DMS53 (cell line): ENCODE data around the gene HSD17B3.
"Not testable (repeated sequence)": the region's sequence is repeated elsewhere in the genome, so short reads cannot be mapped to it uniquely, and the experiment has no call there.

Experiments used
- DNase-seq: peaks from one replicate; lab custom pipeline; 2025; lab: John Stamatoyannopoulos, UW

HSD17B3 gene

DNA sequence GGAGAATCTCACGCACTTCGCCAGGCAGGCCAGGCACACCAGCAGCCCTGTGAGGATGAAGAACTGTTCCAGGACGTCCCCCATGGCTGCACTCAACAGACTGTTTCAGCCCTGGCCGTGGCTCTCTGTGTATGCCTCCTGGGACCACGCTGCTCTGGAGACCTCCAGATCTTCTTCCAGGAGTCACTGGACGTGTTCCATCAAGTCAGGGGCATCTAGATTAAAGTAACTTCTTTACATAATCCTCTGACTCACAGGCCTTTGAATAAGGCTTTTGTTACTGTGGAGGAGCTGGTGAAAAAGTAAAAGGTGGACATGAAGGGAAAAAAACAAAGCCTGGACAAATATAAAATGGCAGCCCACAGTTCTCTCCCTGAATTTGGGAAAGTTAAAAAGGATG is at the start of gene HSD17B3:
Gene HSD17B3 (minus strand): TSS at position 156 of the 400 bp plus-strand sequence. CDS start 72 bp downstream, at position 84.
- DNase-seq = no peak

DNA sequence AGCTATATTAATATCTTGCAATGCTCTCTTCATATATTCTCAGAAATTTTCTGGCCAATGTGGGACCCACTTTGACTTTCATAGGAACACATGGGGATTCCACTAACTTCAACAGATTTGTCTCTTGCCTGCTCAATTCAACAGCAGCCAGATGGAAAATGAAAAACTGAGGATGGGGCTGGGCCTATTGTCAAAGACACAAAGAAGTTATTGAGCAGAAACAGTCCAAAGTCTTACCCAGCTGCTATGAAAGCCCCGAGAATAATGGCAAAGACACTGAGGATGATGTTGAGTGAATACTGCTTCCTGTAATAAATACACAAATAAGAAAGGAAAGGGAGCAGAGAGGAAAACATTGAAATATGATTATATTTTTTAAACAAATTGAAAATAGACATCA is 48.9 kb upstream of the HSD17B3 start:
- no peak for DNase-seq

GRCh38 chr9:96348261-96348660 is 46.3 kb upstream of the HSD17B3 start:
- no peak for DNase-seq

DNA sequence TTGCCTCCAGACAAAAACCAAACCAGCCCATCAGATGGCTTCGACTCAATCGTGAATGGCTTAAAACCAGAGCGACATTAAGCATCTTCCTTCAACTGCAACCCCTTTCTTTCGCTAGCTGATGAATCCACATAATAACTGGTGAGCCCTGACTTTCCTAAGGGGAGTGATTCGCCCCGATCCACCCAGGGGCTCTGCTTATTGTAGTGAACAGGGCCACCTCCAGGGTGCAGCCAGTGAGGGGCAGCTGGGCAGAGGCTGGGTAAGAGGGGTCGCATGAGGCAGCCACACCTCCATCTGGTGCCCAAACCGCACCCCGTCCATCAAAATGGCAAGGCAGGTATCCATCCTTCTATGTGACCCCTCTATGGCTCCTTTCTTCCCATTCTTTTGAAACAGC is 43.6 kb upstream of the HSD17B3 start:
- DNase-seq = no peak

DNA sequence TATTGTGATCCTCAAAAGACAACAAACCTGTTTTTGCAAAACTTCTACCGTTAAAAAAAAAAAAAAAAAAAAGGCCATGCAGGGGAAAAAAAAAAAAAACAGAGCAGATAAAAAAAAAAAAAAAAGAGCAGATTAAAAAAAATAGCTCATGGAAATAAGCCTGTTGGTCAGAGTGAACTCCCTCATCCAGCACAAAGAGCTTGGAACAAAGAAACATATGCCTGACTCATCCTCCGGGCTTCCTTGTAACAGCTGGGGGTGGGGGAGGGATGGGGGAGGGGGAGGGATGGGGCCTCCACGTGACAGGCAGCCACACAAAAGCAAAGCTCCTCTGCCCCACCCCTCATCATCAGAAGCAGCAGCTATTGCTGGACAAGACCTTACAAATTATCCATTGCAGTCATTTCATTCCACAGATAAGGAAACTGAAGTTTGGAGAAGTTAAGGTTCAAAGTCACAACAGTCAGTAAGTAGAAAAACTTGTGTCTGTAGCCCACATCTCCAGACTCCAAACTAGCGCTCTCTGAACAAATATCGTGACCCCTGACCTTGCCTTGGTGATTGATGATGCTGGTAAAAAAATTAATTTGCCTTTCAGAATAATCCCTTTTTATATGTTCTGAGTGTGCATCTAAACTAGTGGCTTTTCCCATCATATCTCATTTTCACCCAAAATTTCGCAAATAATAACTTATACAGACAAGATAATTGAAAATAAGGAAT is 42.6 kb upstream of the HSD17B3 start:
- peak; percentile 89 for DNase-seq

DNA sequence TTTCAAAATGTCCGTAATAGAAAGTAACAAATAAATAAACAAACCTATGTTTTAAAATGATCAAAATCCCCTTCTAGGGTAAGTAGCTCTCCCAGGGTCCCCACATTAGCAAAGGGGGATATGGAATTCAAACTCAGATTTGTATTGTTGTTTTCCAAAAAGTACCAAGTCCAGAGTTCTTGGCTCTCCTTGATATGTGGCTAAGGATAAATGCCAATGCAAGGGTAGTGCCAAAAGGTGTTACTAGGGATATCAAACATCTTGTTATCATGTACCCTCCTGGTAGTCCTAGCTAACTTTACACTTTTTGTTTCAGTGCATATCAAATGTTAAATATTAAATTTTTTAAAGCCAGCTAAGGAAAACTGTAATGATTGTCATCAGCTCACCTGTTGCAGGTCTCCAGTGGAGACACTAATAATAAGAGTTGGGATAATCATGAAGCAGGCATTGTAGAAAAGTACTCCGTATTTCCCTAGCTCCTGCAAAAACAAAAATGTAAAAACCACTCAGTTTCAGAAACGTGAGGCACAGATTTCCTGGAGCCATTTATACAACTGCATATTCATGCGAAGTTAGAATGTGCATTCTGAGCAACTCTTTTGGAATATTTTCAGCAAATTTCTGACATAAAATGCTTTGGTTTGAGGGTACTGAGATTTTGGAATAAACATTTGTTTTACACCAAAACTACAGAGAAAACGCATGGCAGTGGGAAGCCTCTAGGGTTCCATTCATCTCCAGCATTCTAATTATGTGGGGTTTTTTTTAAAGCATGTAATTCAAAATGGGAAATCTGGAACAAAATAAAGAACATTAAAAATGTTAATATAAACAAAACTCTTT is 41.8 kb upstream of the HSD17B3 start:
- DNase-seq = peak; percentile 22

- DNase-seq = no peak
Measured at GRCh38 chr9:96342571-96343245, 40.7 kb upstream of the HSD17B3 start.

GRCh38 chr9:96340707-96341106 is 38.7 kb upstream of the HSD17B3 start:
- no peak for DNase-seq

GRCh38 chr9:96338299-96338698 is 36.3 kb upstream of the HSD17B3 start:
- DNase-seq = peak; percentile 2

DNA sequence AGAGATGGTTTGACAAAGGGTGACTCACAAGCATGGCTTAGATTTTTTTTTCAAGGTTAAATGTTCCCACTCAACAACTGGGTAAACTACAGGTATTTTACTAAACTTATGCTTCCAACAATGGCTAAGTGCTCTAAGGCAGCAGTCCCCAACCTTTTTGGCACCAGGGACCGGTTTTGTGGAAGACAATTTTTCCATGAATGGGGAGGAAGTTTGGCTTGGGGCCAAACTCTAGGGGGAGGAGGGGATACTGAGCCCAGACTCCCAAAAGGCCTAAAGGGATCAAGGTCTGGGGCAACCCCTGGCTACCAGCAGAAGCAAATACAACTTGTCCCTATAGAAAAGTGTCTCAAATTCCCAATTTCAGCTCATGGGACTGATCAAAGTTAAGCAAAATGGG is 32.0 kb upstream of the HSD17B3 start:
- DNase-seq = no peak

GRCh38 chr9:96331236-96331947 is 29.4 kb upstream of the HSD17B3 start:
- no peak for DNase-seq

DNA sequence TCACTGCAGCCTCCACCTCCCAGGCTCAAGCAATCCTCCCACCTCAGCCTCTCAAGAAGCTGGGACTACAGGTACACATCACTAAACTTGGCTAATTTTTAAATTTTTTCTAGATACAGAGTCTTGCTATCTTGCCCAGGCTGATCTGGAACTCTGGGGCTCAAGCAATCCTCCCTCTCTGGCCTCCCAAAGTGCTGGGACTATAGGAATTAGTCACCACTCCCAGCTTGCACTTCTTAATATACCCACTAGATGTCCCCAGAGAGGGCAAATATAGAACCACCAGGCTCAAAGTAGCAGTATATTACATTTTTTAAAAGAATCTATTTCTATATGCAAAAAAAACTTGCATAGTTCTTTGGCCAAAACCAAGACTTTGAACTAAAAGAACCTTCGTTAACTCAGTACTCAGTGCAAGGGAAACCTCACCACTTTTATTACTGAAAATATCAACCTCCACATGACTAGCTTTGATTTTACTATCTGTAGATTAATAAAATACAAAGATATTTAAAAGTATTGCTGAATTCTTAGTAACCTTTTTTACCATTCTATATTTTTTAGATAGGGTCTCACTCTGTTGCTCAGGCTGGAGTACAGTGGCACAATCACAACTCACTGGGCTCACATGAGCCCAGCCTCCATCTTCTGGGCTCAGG is 25.8 kb upstream of the HSD17B3 start:
- peak; percentile 60 for DNase-seq

DNA sequence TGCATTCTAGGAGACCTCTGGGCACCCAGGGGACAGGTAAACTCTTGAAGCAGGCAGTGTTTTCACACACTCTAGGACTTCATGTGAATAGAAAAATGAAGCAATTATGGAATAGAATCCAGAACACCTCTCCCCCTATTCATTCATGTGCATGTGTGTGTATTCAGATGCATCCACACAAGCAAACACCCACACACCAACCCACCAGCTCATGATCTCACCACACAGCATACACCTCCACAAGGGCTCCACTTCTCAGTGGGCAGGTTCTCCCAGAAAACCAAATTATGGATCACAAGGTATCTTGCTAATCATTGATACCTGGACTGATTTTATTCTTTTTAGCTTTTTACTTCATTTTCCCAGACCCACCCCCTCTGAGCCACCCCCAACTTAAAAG is 21.2 kb upstream of the HSD17B3 start:
- no peak for DNase-seq

DNA sequence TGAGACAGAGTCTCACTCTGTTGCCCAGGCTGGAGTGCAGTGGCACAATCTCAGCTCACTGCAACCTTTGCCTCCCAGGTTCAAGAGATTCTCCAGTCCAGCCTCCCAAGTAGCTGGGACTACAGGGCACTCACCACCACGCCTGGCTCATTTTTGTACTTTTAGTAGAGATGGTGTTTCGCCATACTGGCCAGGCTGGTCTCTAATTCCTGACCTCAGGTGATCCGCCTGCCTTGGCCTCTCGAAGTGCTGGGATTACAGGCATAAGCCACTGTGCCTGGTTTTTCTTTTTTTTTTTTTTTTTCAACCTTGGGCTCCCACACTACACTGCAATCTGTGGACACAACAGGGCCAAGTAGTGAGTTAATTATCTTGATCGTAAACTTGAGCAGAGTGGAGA is 20.8 kb upstream of the HSD17B3 start:
- not testable (repeated sequence) for DNase-seq

DNA sequence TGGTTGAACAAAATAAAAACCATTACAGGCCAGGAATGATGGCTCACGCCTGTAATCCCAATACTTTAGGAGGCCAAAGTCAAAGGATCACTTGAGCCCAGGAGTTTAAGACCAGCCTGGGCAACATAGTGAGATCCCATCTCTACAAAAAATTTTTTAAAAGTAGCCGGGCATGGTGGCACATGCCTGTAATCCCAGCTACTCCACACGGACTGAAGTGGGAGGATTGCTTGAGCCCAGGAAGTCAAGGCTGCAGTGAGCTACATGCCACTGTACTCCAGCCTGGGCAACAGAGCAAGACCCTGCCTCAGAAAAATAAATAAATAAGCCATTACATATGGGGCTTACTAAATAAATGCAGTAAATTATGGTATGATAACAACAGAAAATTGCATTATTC is 20.2 kb upstream of the HSD17B3 start:
- not testable (repeated sequence) for DNase-seq

DNA sequence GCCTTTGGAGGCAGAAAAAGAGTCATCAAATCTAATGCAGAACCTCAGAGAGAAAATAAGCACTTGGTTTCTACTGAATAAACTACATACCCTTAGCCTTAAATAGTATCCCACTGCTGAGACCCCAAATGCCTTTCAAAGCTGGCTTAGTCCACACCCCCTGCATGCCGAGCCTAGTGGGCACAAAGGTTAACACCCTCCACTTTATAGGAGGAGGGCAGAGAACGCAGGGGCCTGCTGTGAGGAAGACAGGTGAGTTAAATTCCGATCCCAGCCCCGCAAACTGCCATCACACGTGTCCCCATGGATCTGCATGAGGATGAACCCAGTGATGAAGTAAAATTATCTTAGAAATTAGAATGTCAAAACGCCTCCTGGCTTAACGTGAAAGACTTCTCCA is 19.5 kb upstream of the HSD17B3 start:
- DNase-seq = no peak

- no peak for DNase-seq
Measured at GRCh38 chr9:96320749-96321280, 18.8 kb upstream of the HSD17B3 start.

DNA sequence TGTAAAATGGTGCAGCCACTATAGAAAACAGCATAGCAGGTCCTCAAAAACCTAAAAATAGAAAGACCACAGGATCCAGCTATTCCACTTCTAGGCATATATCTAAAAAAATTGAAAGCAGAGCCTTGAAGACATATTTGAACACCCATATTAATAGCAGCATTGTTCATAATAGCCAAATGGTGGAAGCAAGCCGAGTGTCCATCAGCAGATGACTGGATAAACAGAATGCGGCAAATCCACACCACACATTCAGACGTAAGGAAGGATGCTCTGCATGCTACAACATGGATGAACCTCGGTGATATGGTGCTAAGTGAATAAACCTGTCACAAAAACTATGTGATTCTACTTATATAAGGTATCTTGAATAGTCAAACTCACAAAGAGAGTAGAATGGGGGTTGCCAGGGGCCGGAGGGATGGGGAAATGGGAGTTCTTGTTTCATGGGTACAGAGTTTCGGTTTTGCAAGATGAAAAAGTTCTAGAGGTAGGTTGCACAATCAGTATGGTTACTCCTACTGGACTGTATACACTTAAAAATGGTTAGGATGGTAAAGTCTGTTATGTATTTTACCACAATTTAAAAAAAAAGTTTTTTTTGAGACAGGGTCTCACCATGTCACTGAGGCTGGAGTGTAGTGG is 17.1 kb upstream of the HSD17B3 start:
- no peak for DNase-seq

DNA sequence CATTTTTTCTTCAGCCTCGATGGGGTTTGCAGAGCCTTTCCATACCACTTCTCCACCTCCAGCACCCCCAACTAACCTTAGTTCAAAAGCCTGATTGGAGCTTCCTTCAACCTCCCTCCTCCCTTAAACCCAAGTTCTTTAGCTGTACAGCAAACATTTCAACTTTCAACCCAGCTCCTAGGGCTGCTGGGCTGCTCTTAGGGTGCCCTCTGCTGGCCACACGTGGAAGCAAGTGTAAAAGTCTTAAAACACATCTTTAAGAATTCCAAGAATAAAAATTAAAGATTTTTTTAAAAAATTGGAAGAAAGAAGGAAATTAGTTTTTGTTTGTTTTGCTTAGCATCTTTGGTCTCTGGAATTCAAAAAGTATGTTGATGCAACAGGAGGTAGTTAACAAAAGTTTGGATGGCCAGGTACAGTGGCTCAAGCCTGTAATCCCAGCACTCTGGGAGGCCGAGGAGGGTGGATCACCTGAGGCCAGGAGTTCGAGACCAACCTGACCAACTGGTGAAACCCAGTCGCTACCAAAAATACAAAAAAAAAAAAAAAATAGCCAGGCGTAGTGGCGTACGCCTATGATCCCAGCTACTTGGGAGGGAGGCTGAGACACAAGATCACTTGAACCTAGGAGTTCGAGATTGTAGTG is 15.5 kb upstream of the HSD17B3 start:
- peak; percentile 64 for DNase-seq

- no peak for DNase-seq
Measured at GRCh38 chr9:96309850-96310249, 7.9 kb upstream of the HSD17B3 start.
